ENCODE data around the gene TTYH3.

The TTYH3 gene

GRCh38 chr7:2649139-2649838 lies 17.5 kb downstream of the TTYH3 start:
- DNase-seq (ENCODE audit: low spot score): no peak

- no peak for DNase-seq (ENCODE audit: low spot score)
Measured at GRCh38 chr7:2649991-2650390, 18.2 kb downstream of the TTYH3 start.

- DNase-seq (ENCODE audit: low spot score): no peak
Measured at GRCh38 chr7:2650451-2650850, 18.7 kb downstream of the TTYH3 start.

GRCh38 chr7:2651336-2651735 lies 19.6 kb downstream of the TTYH3 start:
- no peak for DNase-seq (ENCODE audit: low spot score)

- no peak for DNase-seq (ENCODE audit: low spot score)
Measured at GRCh38 chr7:2651847-2652735, 20.3 kb downstream of the TTYH3 start.

GRCh38 chr7:2652736-2653060 lies 20.9 kb downstream of the TTYH3 start:
- no peak for DNase-seq (ENCODE audit: low spot score)

GRCh38 chr7:2654059-2654458 lies 22.3 kb downstream of the TTYH3 start:
- no peak for DNase-seq (ENCODE audit: low spot score)

- DNase-seq (ENCODE audit: low spot score): no peak
Measured at GRCh38 chr7:2655870-2656614, 24.3 kb downstream of the TTYH3 start.

GRCh38 chr7:2657208-2657607 lies 25.4 kb downstream of the TTYH3 start:
- DNase-seq (ENCODE audit: low spot score): no peak

GRCh38 chr7:2657920-2658671 lies 26.3 kb downstream of the TTYH3 start:
- no peak for DNase-seq (ENCODE audit: low spot score)

- no peak for DNase-seq (ENCODE audit: low spot score)
Measured at GRCh38 chr7:2658941-2659340, 27.2 kb downstream of the TTYH3 start.

- no peak for DNase-seq (ENCODE audit: low spot score)
Measured at GRCh38 chr7:2659556-2660358, 28.0 kb downstream of the TTYH3 start.

- DNase-seq (ENCODE audit: low spot score): no peak
Measured at GRCh38 chr7:2660359-2661095, 28.7 kb downstream of the TTYH3 start.

GRCh38 chr7:2661096-2661449 lies 29.3 kb downstream of the TTYH3 start:
- DNase-seq (ENCODE audit: low spot score): no peak

GRCh38 chr7:2661602-2662272 lies 30.0 kb downstream of the TTYH3 start:
- no peak for DNase-seq (ENCODE audit: low spot score)

GRCh38 chr7:2662273-2663120 lies 30.7 kb downstream of the TTYH3 start:
- no peak for DNase-seq (ENCODE audit: low spot score)

GRCh38 chr7:2663121-2663886 lies 31.5 kb downstream of the TTYH3 start:
- no peak for DNase-seq (ENCODE audit: low spot score)

GRCh38 chr7:2663960-2664359 lies 32.2 kb downstream of the TTYH3 start:
- no peak for DNase-seq (ENCODE audit: low spot score)
